Sigmoid colon (tissue), 7 donors: Measurements from ENCODE around the gene ACSL5. TPM values are rescaled to one million over a fixed set of nuclear protein-coding genes. Genes with fewer than 3 reads are reported as not detected.

Source experiments
- DNase-seq: peaks from one replicate; pipeline ENCODE4 v3.0.0-alpha.2; 2019
- H3K27ac ChIP-seq, 4 donors: fragments of 200-600 bp; sonication (generic); one replicate each; pipeline ENCODE4 v1.5.1; 2016 to 2019; ENCODE audit warnings: mild to moderate bottlenecking in 1 of 4
- H3K27me3 ChIP-seq, 3 donors: fragments of 200-600 bp; sonication (generic); one replicate each; pipeline ENCODE4 v1.5.1; 2019; ENCODE audit warnings: mild to moderate bottlenecking in 1 of 3
- H3K36me3 ChIP-seq, 4 donors: fragments of 200-600 bp; sonication (generic); one replicate each; pipeline ENCODE4 v1.5.1; 2016 to 2019
- H3K4me1 ChIP-seq, 4 donors: fragments of 200-600 bp; sonication (generic); one replicate each; pipeline ENCODE4 v1.5.1; 2017 to 2019
- H3K4me3 ChIP-seq, 4 donors: fragments of 200-600 bp; sonication (generic); one replicate each; pipeline ENCODE4 v1.5.1; 2017 to 2019; ENCODE audit warnings: mild to moderate bottlenecking in 2 of 4, moderate library complexity in 1 of 4
- H3K9me3 ChIP-seq, 4 donors: fragments of 200-600 bp in 3 of 4; sonication (generic) in 3 of 4; one replicate each; pipeline versions ENCODE4 v1.5.1 to v1.6.1; 2013 to 2019
- CTCF ChIP-seq, 4 experiments: fragments of 450-650 bp in 3 of 4; fragments of 200-600 bp in 1 of 4; IDR thresholded peaks; one replicate each; pipeline ENCODE4 v1.5.1; 2016 to 2019; ENCODE audit warnings: antibody characterized with exemption in 4 of 4, mild to moderate bottlenecking in 3 of 4, moderate library complexity in 2 of 4
- EP300 ChIP-seq, 4 donors: sonication (generic); formaldehyde crosslinking; IDR thresholded peaks; one replicate each; pipeline ENCODE4 v1.6.1; 2017; ENCODE audit warnings: antibody characterized with exemption in 4 of 4
- POLR2A ChIP-seq, 2 donors: fragments of 450-650 bp; IDR thresholded peaks; one replicate each; pipeline ENCODE4 v1.6.1; 2016; ENCODE audit warnings: antibody characterized with exemption in 2 of 2, mild to moderate bottlenecking in 2 of 2, moderate library complexity in 2 of 2
- POLR2AphosphoS5 ChIP-seq, 4 donors: sonication (generic); formaldehyde crosslinking; IDR thresholded peaks; one replicate each; pipeline ENCODE4 v1.6.1; 2017; ENCODE audit warnings: antibody characterized with exemption in 4 of 4
- WGBS, 2 donors: extraction: QIAGEN DNeasy Blood & Tissue Kit; methylation state at CpG; one replicate each; pipeline ENCODE4 v1.1.7; 2013; 5-methylcytosine and 5-hydroxymethylcytosine counted together
- intact Hi-C: fragments of 100-400 bp; cut with DNase I; formaldehyde crosslinking; loops from one replicate; pipeline ENCODE4 v1.15.1; 2023
- polyA plus RNA-seq, 3 donors: library from polyadenylated mRNA; stranded (reverse); fragments of 200-250 nt; gene quantifications; one replicate each; pipeline ENCODE4 v1.2.3, GENCODE V29; 2013
- total RNA-seq, 4 donors: library from RNA; depleted of rRNA; stranded (reverse); fragments of >200 nt; gene quantifications; one replicate each; pipeline ENCODE4 v1.1.0, GENCODE V29; 2016
- donor health status: healthy with polysubstance abuse.
- donor health status: Bipolar disorder and iron deficiency.
- donor health status: healthy.

ACSL5 gene
- total and polyA plus RNA-seq, 7 donors: 5.3 to 96.8 (median 9.4) TPM

DNA sequence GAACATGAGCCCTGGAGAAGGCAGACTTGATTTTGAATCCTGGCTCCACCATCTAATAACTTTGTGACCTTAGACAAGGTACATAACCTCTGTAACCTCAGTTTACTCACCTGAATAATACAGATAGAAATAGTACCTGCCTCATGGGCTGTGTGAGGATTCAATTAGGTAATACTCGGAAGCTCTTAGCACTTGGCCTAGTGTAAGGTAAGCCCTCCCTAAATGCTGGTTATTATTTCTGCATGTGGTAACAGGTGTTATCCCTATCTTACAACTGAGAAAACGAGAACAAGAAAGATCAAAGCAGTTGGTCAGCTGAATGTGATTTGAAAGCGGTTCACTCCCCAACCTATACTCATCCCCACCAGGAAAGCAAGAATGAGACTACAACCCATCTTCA, 28.7 kb upstream of the ACSL5 start:
- whole genome bisulfite sequencing, 2 donors: 65 to 86% methylated on average over 3 of the region's 3 CpGs

GRCh38 chr10:112345743-112346142, 28.2 kb upstream of the ACSL5 start:
- WGBS, 2 donors: 92 to 94% methylated on average over 9 of the region's 9 CpGs
- no peak overlapping the region for H3K4me3 ChIP-seq
- H3K27me3 ChIP-seq: no peaks in the 10 kb centered on the region
- no peaks in the 10 kb centered on the region for H3K36me3 ChIP-seq
- DNase-seq: no peak
- no peak for TF ChIP-seq POLR2A (IDR thresholded peaks at IDR 0.05)
- no peak overlapping the region for H3K27ac ChIP-seq
- H3K4me1 ChIP-seq: no peaks in the 10 kb centered on the region
- intact Hi-C loops: no loop called here
- H3K9me3 ChIP-seq: no peaks in the 10 kb centered on the region

More for the DNA sequence above, 28.7 kb upstream of the ACSL5 start:
- Histone ChIP-seq H3K4me1 (no peaks in the 10 kb centered on the region), H3K36me3 (no peaks in the 10 kb centered on the region), H3K27me3 (no peaks in the 10 kb centered on the region), H3K4me3 (no peak overlapping the region), H3K9me3 (no peaks in the 10 kb centered on the region), H3K27ac (no peak overlapping the region)
- TF ChIP-seq CTCF (IDR thresholded peaks at IDR 0.05) (no peak), POLR2AphosphoS5 (IDR thresholded peaks at IDR 0.05) (no peak), EP300 (IDR thresholded peaks at IDR 0.05) (no peak), POLR2A (IDR thresholded peaks at IDR 0.05) (no peak)
- DNase-seq: no peak
- intact Hi-C loops: no loop called here

GRCh38 chr10:112346774-112347173, 27.1 kb upstream of the ACSL5 start:
- H3K9me3 ChIP-seq: no peaks in the 10 kb centered on the region
- H3K27me3 ChIP-seq: no peaks in the 10 kb centered on the region
- intact Hi-C loops: no loop called here
- H3K4me1 ChIP-seq: no peaks in the 10 kb centered on the region
- H3K36me3 ChIP-seq: no peaks in the 10 kb centered on the region
- H3K27ac ChIP-seq: no peak overlapping the region
- WGBS, 2 donors: 91 to 92% methylated on average over 5 of the region's 5 CpGs
- no peak overlapping the region for H3K4me3 ChIP-seq
- TF ChIP-seq CTCF (IDR thresholded peaks at IDR 0.05) (no peak), POLR2AphosphoS5 (IDR thresholded peaks at IDR 0.05) (no peak), EP300 (IDR thresholded peaks at IDR 0.05) (no peak), POLR2A (IDR thresholded peaks at IDR 0.05) (no peak)
- no peak for DNase-seq

GRCh38 chr10:112347709-112348671, 25.9 kb upstream of the ACSL5 start:
- TF ChIP-seq POLR2AphosphoS5 (IDR thresholded peaks at IDR 0.05) (no peak), EP300 (IDR thresholded peaks at IDR 0.05) (no peak), POLR2A (IDR thresholded peaks at IDR 0.05) (no peak), CTCF (IDR thresholded peaks at IDR 0.05) (no peak)
- no peak for DNase-seq
- H3K27me3 ChIP-seq: no peaks in the 10 kb centered on the region
- intact Hi-C loops: no loop called here
- H3K27ac ChIP-seq: no peak overlapping the region
- no peak overlapping the region for H3K4me3 ChIP-seq
- H3K4me1 ChIP-seq: no peaks in the 10 kb centered on the region
- H3K36me3 ChIP-seq: no peaks in the 10 kb centered on the region
- H3K9me3 ChIP-seq: no peaks in the 10 kb centered on the region
- WGBS, 2 donors: 25 to 72% methylated on average over 12 of the region's 12 CpGs

DNA sequence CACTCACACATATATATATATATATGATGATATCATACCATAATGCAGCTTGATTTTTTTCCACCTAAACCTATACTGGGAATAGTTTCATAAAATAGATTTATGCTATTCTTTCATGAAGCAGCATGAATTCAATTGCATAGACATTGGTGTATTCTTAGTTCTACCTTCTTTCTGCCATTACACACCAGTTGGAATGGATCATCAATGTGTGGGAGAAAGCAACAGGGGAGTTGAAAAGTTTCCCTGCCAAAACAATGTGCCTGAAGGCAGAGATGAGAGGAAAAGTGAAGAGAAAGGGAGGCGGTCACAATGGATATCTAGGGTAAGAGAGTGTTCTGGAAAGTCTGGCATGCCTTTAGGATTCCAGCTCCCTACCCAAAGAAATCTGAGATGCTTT, 25.2 kb upstream of the ACSL5 start:
- H3K36me3 ChIP-seq: no peaks in the 10 kb centered on the region
- no peaks in the 10 kb centered on the region for H3K9me3 ChIP-seq
- H3K4me3 ChIP-seq: no peak overlapping the region
- no peak overlapping the region for H3K27ac ChIP-seq
- WGBS, 2 donors: 93 to 97% methylated on average over 1 of the region's 1 CpG
- H3K4me1 ChIP-seq: no peaks in the 10 kb centered on the region
- no peaks in the 10 kb centered on the region for H3K27me3 ChIP-seq
- no peak for TF ChIP-seq CTCF (IDR thresholded peaks at IDR 0.05)
- no peak for TF ChIP-seq EP300 (IDR thresholded peaks at IDR 0.05)
- no peak for TF ChIP-seq POLR2AphosphoS5 (IDR thresholded peaks at IDR 0.05)
- no peak for TF ChIP-seq POLR2A (IDR thresholded peaks at IDR 0.05)
- DNase-seq: no peak
- intact Hi-C loops: no loop called here
